GM21423 (cell line): ENCODE measurements around the gene COG5.

ENCODE experiments used
- ATAC-seq: cut with Tn5 transposase; IDR thresholded peaks from one replicate; pipeline ENCODE4 v1.9.1; 2021; ENCODE audit warnings: mild to moderate bottlenecking, moderate library complexity; ENCODE audit not compliant: unreplicated experiment

The COG5 gene

GRCh38 chr7:107563775-107564552 is at the start of gene COG5, which contains the start of gene DUS4L:
Gene COG5 (minus strand): TSS chr7:107563920. CDS start chr7:107563896, 24 bp downstream.
Gene DUS4L (plus strand): TSS chr7:107563971. CDS start chr7:107567071, 3,100 bp downstream.
- ATAC-seq, result peak; percentile 96

- ATAC-seq, result no peak
These were observed 49.7 kb upstream of the COG5 start for GRCh38 chr7:107613439-107613838.

- no peak for ATAC-seq
These were observed 46.6 kb upstream of the COG5 start for GRCh38 chr7:107610323-107610722.

GRCh38 chr7:107609811-107610261 is 46.1 kb upstream of the COG5 start:
- no peak for ATAC-seq

- ATAC-seq, result no peak
These were observed 42.6 kb upstream of the COG5 start for GRCh38 chr7:107606303-107606702.

GRCh38 chr7:107605218-107605815 is 41.6 kb upstream of the COG5 start:
- no peak for ATAC-seq

GRCh38 chr7:107600816-107601215 is 37.1 kb upstream of the COG5 start:
- ATAC-seq, result no peak

- ATAC-seq, result no peak
These were observed 35.5 kb upstream of the COG5 start for GRCh38 chr7:107599262-107599661.

GRCh38 chr7:107597953-107598352 is 34.2 kb upstream of the COG5 start:
- ATAC-seq, result no peak

GRCh38 chr7:107597582-107597916 is 33.8 kb upstream of the COG5 start:
- no peak for ATAC-seq

GRCh38 chr7:107596881-107597581 is 33.3 kb upstream of the COG5 start:
- no peak for ATAC-seq

GRCh38 chr7:107594961-107595737 is 31.4 kb upstream of the COG5 start:
- no peak for ATAC-seq

GRCh38 chr7:107593025-107593410 is 29.3 kb upstream of the COG5 start:
- ATAC-seq, result no peak

GRCh38 chr7:107592361-107593024 is 28.8 kb upstream of the COG5 start:
- no peak for ATAC-seq

GRCh38 chr7:107591421-107591820 is 27.7 kb upstream of the COG5 start:
- no peak for ATAC-seq

GRCh38 chr7:107588529-107589130 is 24.9 kb upstream of the COG5 start:
- no peak for ATAC-seq

GRCh38 chr7:107584716-107585115 is 21.0 kb upstream of the COG5 start:
- no peak for ATAC-seq

- no peak for ATAC-seq
These were observed 19.2 kb upstream of the COG5 start for GRCh38 chr7:107582875-107583274.

GRCh38 chr7:107581387-107582013 is 17.8 kb upstream of the COG5 start:
- ATAC-seq, result no peak
